GM12892 (cell line): ENCODE results near the gene ETF1.

ENCODE experiments used
- POLR2A ChIP-seq: IDR thresholded peaks from 2 replicates; pipeline ENCODE4 v1.6.1; 2011; ENCODE audit warnings: low read depth, low read length, control low read depth
- TAF1 ChIP-seq: IDR thresholded peaks from 2 replicates; pipeline ENCODE4 v1.6.1; 2011; ENCODE audit warnings: low read depth, mild to moderate bottlenecking, control low read depth, low read length, borderline replicate concordance

DNA sequence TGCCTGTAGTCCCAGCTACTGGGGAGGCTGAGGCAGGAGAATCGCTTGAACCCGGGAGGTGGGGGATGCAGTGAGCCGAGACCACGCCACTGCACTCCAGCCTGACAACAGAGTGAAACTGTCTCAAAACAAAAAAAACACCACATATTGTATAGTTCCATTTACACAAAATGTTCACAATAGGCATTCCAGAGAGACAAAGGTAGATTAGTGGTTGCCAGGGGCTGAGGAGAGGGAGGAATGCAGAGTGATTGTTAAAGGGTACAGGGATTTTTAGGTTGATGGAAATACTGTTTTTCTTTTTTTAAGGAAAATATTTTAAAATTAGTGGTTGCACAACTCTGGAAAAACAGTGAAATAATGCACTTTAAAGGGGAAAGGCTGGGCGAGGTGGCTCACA is 19.6 kb downstream of the ETF1 start:
- TF ChIP-seq POLR2A (no peak), TAF1 (no peak)
